Endothelial cell of umbilical vein (primary cell): ENCODE results near the gene PNPLA1. TPM values are rescaled to one million over a fixed set of nuclear protein-coding genes. Genes with fewer than 3 reads are reported as not detected.
A peak's percentile ranks its signal among the peaks of the same experiment; 100 is the strongest.

Source experiments
- BruUV-seq: library from RNA; stranded (reverse); fragments of 400-500 nt; replicated peaks from 2 replicates; lab custom pipeline; 2021; lab: Mats Ljungman, UMichigan
- CTCF ChIA-PET: fragments of 300-600, 350-600 bp; sonication (Branson Sonifier 250); formaldehyde crosslinking; loops from one replicate; lab custom pipeline; 2021; ENCODE audit warnings: antibody characterized with exemption, inconsistent platforms; lab: Charles Lee
- POLR2A ChIA-PET: fragments of 300-600, 350-600 bp; sonication (Branson Sonifier 250); formaldehyde crosslinking; loops from one replicate; lab custom pipeline; 2021; ENCODE audit warnings: antibody characterized with exemption, inconsistent platforms; lab: Charles Lee
- DNase-seq: peaks from one replicate; pipeline ENCODE4 v3.0.0-alpha.2; 2011; ENCODE audit warnings: low read depth, low spot score
- FAIRE-seq: peaks from 2 replicates; lab custom pipeline; 2011; peaks lifted over from hg19 to GRCh38; lab: Jason Lieb, UNC
- H2AFZ ChIP-seq: 2 replicates; pipeline ENCODE4 v1.6.0; 2012; ENCODE audit warnings: low read depth, low read length, control low read depth, inconsistent platforms
- H3K27ac ChIP-seq: 2 replicates; pipeline ENCODE4 v1.5.1; 2011; ENCODE audit warnings: low read depth, mild to moderate bottlenecking, control low read depth, low read length, moderate library complexity; ENCODE audit not compliant: insufficient read depth
- H3K27me3 ChIP-seq, 2 experiments: 2 replicates each; pipeline versions ENCODE4 v1.6.0 to v1.6.1; 2011; ENCODE audit warnings: low read length in 2 of 2, mixed read lengths in 1 of 2; ENCODE audit not compliant: control insufficient read depth in 2 of 2, insufficient read depth in 2 of 2
- H3K36me3 ChIP-seq, 2 experiments: 2 replicates in 1 of 2; 3 replicates in 1 of 2; pipeline ENCODE4 v1.5.1; 2011; ENCODE audit warnings: low read length in 2 of 2, mild to moderate bottlenecking in 1 of 2, moderate library complexity in 1 of 2; ENCODE audit not compliant: control insufficient read depth in 2 of 2, insufficient read depth in 2 of 2; ENCODE audit errors: extremely low read depth in 1 of 2
- H3K4me1 ChIP-seq: 3 replicates; pipeline ENCODE4 v1.5.1; 2011; ENCODE audit warnings: mild to moderate bottlenecking, low read length; ENCODE audit not compliant: control insufficient read depth, insufficient read depth; ENCODE audit errors: extremely low read depth
- H3K4me2 ChIP-seq: 2 replicates; pipeline ENCODE4 v1.6.1; 2011; ENCODE audit warnings: low read length, control low read depth, mixed read lengths; ENCODE audit not compliant: insufficient read depth
- H3K4me3 ChIP-seq, 3 experiments: fragments of 200-600 bp in 1 of 3; sonication (generic), shearing (Covaris generic) in 1 of 3; replicated peaks in 1 of 3; 2 replicates each; pipeline ENCODE4 v1.5.1; 2011 to 2016; ENCODE audit warnings: control low read depth in 3 of 3, low read length in 3 of 3, mild to moderate bottlenecking in 2 of 3, inconsistent platforms in 1 of 3, low read depth in 1 of 3, moderate library complexity in 1 of 3; ENCODE audit not compliant: insufficient read depth in 1 of 3
- H3K79me2 ChIP-seq: 2 replicates; pipeline ENCODE4 v1.6.0; 2012; ENCODE audit warnings: low read length, inconsistent platforms; ENCODE audit not compliant: control insufficient read depth, insufficient read depth
- H3K9ac ChIP-seq: replicated peaks from 2 replicates; pipeline ENCODE3; 2011; ENCODE audit warnings: low read length, control low read depth; ENCODE audit not compliant: insufficient read depth; ENCODE audit errors: extremely low read depth
- H3K9me1 ChIP-seq: replicated peaks from 3 replicates; pipeline ENCODE4 v1.6.0; 2011; ENCODE audit warnings: mild to moderate bottlenecking, low read length; ENCODE audit not compliant: control insufficient read depth, insufficient read depth; ENCODE audit errors: extremely low read depth
- H3K9me3 ChIP-seq: replicated peaks from 2 replicates; pipeline ENCODE4 v1.5.1; 2012; ENCODE audit warnings: low read length, inconsistent platforms; ENCODE audit not compliant: control insufficient read depth, insufficient read depth
- H4K20me1 ChIP-seq: replicated peaks from 2 replicates; pipeline ENCODE3; 2011; ENCODE audit warnings: mild to moderate bottlenecking, low read length; ENCODE audit not compliant: control insufficient read depth, insufficient read depth; ENCODE audit errors: extremely low read depth
- EZH2 ChIP-seq: IDR thresholded peaks from 2 replicates; pipeline ENCODE4 v1.6.1; 2012; ENCODE audit warnings: borderline replicate concordance, low read depth, mild to moderate bottlenecking, moderate library complexity, low read length, inconsistent platforms; ENCODE audit not compliant: severe bottlenecking
- dilution Hi-C: fragments of 300-500 bp; cut with MboI; formaldehyde crosslinking; loops from one replicate; pipeline ENCODE4 v1.15.0; 2019; ENCODE audit warnings: low sequenced_read_pairs; ENCODE audit not compliant: extremely low pct_ligation_motif_present
- intact Hi-C: fragments of 100-400 bp; cut with micrococcal nuclease; formaldehyde crosslinking; loops from one replicate; pipeline ENCODE4 v1.10.0; 2022
- polyA plus RNA-seq, 4 experiments: library from polyadenylated mRNA; depleted of rRNA in 3 of 4; stranded (reverse) in 3 of 4; unstranded in 1 of 4; fragments of >200 nt; gene quantifications; 2 replicates each; pipeline versions ENCODE4 v1.2.1 to v1.2.3, GENCODE V29; 2011 to 2012; ENCODE audit warnings: missing spikeins in 1 of 4
- total RNA-seq: library from RNA; stranded (reverse); gene quantifications from 2 replicates; pipeline ENCODE4 v1.2.3, GENCODE V29; 2021
- TF ChIP-seq, protein P1 (sequence below), 2 donors: IDR thresholded peaks; 1 replicate in 1 of 2; 2 replicates in 1 of 2; pipeline ENCODE4 v1.5.1; 2011; ENCODE audit warnings: low read length in 2 of 2, mild to moderate bottlenecking in 2 of 2, moderate library complexity in 2 of 2, control low read depth in 1 of 2, inconsistent platforms in 1 of 2, low read depth in 1 of 2; ENCODE audit not compliant: insufficient read depth in 1 of 2; ENCODE audit errors: extremely low read depth in 1 of 2

The PNPLA1 gene
- total and polyA plus RNA-seq, 2 donors (not counting 3 experiments of a cell fraction or from before 2014, with no cell fraction given): not detected

DNA sequence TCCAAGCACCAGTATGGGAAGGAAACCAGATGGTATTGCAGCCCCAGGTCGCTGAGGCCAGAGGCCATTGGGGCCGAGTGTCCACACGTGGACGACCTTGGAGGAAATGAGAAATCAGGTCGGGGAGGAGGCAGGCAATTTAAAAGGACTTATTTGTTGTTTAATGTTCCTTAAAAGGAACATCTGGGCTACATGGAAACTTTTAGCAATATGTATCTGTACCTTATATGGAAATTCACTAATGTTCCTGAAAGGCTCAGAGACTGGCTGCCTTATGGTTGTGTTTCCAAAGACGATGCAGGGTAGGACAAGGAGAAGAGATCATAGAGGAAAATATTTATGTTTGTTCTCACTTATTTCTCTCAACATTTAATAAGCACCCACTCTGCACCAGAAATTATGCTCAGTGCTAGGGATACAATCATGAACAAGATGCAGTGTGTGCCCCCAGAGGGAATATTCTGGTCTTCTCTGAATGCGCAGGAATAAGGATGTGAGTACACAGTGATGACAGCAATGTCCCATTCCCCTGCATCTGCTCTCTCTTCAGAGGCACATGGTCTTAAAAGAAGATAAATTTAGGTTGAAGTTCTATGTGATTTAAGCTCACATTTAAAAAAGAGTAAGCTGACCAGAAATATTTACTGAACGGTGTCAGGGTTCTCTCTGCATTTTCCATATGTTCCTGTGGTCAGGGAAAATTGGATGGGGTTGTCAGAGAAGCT, 63.5 kb downstream of the PNPLA1 start:
- TF ChIP-seq, protein P1, sequence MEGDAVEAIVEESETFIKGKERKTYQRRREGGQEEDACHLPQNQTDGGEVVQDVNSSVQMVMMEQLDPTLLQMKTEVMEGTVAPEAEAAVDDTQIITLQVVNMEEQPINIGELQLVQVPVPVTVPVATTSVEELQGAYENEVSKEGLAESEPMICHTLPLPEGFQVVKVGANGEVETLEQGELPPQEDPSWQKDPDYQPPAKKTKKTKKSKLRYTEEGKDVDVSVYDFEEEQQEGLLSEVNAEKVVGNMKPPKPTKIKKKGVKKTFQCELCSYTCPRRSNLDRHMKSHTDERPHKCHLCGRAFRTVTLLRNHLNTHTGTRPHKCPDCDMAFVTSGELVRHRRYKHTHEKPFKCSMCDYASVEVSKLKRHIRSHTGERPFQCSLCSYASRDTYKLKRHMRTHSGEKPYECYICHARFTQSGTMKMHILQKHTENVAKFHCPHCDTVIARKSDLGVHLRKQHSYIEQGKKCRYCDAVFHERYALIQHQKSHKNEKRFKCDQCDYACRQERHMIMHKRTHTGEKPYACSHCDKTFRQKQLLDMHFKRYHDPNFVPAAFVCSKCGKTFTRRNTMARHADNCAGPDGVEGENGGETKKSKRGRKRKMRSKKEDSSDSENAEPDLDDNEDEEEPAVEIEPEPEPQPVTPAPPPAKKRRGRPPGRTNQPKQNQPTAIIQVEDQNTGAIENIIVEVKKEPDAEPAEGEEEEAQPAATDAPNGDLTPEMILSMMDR (IDR thresholded peaks at IDR 0.05; ENCODE audit: extremely low read depth in 1 of 2, insufficient read depth in 1 of 2, low read depth in 1 of 2, low read length in 2 of 2): no peak
- peak; percentile 7 for TF ChIP-seq EZH2
- Histone ChIP-seq H3K9ac (no peak overlapping the region), H3K9me3 (no peaks in the 10 kb centered on the region), H3K36me3 (no peaks in the 10 kb centered on the region), H3K9me1 (no peaks in the 10 kb centered on the region), H3K4me2 (no peak overlapping the region), H2AFZ (no peak overlapping the region), H3K79me2 (no peaks in the 10 kb centered on the region), H3K27me3 (peaks cover 52 to 53% of the 10 kb centered on the region in 2 experiments), H3K27ac (no peak overlapping the region), H3K4me1 (no peaks in the 10 kb centered on the region), H3K4me3 (no peak overlapping the region), H4K20me1 (no peaks in the 10 kb centered on the region)
- dilution Hi-C loops (no loop called here), intact Hi-C loops (no loop called here)
- no TSS peak for BruUV-seq
- ChIA-PET POLR2A (no interaction called here), CTCF (interaction anchor here (1.1 to 2.1 kb wide), 4 partner anchors 12 to 27 kb away, joined by 3 to 8 read pairs (median 4); no protein-coding TSS in a partner anchor)
- no peak for FAIRE-seq
- DNase-seq: no peak
